Measurements from ENCODE around the gene CFAP57. TPM values are rescaled to one million over a fixed set of nuclear protein-coding genes. Genes with fewer than 3 reads are reported as not detected.

The CFAP57 gene
- total and polyA plus RNA-seq, 9 of the 15 experiments (the other 6 are each of a cell fraction or from before 2014, with no cell fraction given) = 0.04 to 0.22 (median 0.07) TPM; not detected in 3

- intact Hi-C loops (cut with micrococcal nuclease) (no loop called here), in situ Hi-C loops (cut with MboI) (no loop called here)
- no peak overlapping the region for H2AFZ ChIP-seq (ENCODE audit: low read depth, low read length)
- H3K9ac ChIP-seq (ENCODE audit: insufficient read depth in 1 of 2, low read depth in 2 of 2, low read length in 2 of 2) = no peak overlapping the region
- H3K4me2 ChIP-seq (ENCODE audit: insufficient read depth, low read length) = no peak overlapping the region
- no TSS peak for BruUV-seq (replicated peaks)
- POLR2A ChIA-PET = interaction anchor here (0.5 to 1.3 kb wide), 2 partner anchors 12 to 39 kb away, joined by 3 to 4 read pairs; no protein-coding TSS in a partner anchor
- DNase-seq (ENCODE audit: extremely low read depth in 1 of 4, low spot score in 3 of 4) = no peak
- CTCF ChIA-PET (ENCODE audit: low intra/inter-chr PET ratio) = no interaction called here
- no peaks in the 10 kb centered on the region for H3K36me3 ChIP-seq (ENCODE audit: control insufficient read depth, insufficient read depth, low read length)
- TF ChIP-seq SIN3A (IDR thresholded peaks at IDR 0.05; ENCODE audit: borderline replicate concordance in 2 of 2, control insufficient read depth in 1 of 2, low read depth in 2 of 2, low read length in 2 of 2) (no peak), RBBP5 (IDR thresholded peaks at IDR 0.05; ENCODE audit: borderline replicate concordance, insufficient read depth, low read length, poor library complexity, severe bottlenecking) (no peak), ZKSCAN1 (IDR thresholded peaks at IDR 0.05; ENCODE audit: low read depth, low read length) (no peak), ZMIZ1 (IDR thresholded peaks at IDR 0.05; ENCODE audit: low read depth in 2 of 2, low read length in 2 of 2) (no peak)
- H3K4me1 ChIP-seq (replicated peaks in 1 of 2; ENCODE audit: control insufficient read depth in 2 of 2, insufficient read depth in 2 of 2, low read length in 2 of 2) = no peaks in the 10 kb centered on the region; a peak in 1 of 5 replicates
- H3K4me3 ChIP-seq = no peak overlapping the region
- no peak overlapping the region for H3K27ac ChIP-seq (ENCODE audit: extremely low read depth, low read depth, low read length)
- no peaks in the 10 kb centered on the region for H3K9me1 ChIP-seq (ENCODE audit: control insufficient read depth, insufficient read depth, low read length)
- no peaks in the 10 kb centered on the region for H3K79me2 ChIP-seq (ENCODE audit: control insufficient read depth, insufficient read depth, low read length)
- no peak for ATAC-seq
- H3K27me3 ChIP-seq (ENCODE audit: control insufficient read depth in 2 of 2, insufficient read depth in 2 of 2, low read length in 2 of 2) = peaks cover 2 to 20% of the 10 kb centered on the region in 2 experiments; a peak in 3 of 5 replicates
- FAIRE-seq = no peak
- H4K20me1 ChIP-seq (replicated peaks; ENCODE audit: control insufficient read depth, insufficient read depth, low read length) = no peaks in the 10 kb centered on the region
- 2% methylated on average over 7 of the region's 7 CpGs for WGBS (ENCODE audit: insufficient coverage, low coverage, missing lambda C conversion rate)
- H3K9me3 ChIP-seq (replicated peaks; ENCODE audit: control insufficient read depth, insufficient read depth, low read depth, low read length) = no peaks in the 10 kb centered on the region
These were observed 34.6 kb upstream of the CFAP57 start for GRCh38 chr1:43137445-43138052.

All from K562 (cell line).